ENCODE results near the gene ZNF766. TPM values are rescaled to one million over a fixed set of nuclear protein-coding genes. Genes with fewer than 3 reads are reported as not detected.
A peak's percentile ranks its signal among the peaks of the same experiment; 100 is the strongest.

ZNF766 gene
- total and polyA plus RNA-seq, 2 of the 13 experiments (the other 11 are each of a cell fraction or from before 2014, with no cell fraction given): 5.2 to 10.3 TPM

DNA sequence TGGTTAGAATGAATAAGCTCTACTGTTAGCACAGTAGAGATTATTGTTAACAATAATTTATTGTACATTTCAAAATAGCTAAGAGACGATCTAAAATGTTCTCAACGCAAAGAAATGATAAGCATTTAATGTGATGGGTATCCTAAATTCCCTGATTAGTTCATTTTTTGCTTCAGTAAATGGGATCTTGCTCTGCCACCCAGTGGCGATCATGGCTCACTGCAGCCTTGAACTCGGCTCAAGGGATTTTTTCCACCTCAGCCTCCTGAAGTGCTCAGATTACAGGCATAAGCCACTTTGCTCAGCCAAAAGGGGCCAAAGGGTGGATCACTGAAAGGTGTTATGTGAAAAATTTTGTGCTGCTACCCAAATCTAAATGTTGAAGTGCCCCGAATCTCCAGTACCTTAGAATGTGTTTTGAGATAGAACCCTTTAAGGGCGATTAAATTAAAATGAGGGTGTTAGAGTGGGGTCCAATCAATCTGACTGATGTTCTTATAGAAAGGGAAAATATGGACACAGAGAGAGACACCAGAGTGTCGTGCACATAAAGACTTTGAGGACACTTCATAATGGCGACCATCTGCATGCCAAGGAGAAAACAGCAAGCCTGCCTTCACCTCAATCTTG is 31.5 kb upstream of the ZNF766 start (continued):
- TF ChIP-seq ARID3A (IDR thresholded peaks at IDR 0.05; ENCODE audit: low read depth, low read length): peak; percentile 68; the same call in 1 of the 2 replicates
- no peak for TF ChIP-seq IKZF5 (CRISPR knock-in tag; IDR thresholded peaks at IDR 0.05)
- TF ChIP-seq, protein P1, sequence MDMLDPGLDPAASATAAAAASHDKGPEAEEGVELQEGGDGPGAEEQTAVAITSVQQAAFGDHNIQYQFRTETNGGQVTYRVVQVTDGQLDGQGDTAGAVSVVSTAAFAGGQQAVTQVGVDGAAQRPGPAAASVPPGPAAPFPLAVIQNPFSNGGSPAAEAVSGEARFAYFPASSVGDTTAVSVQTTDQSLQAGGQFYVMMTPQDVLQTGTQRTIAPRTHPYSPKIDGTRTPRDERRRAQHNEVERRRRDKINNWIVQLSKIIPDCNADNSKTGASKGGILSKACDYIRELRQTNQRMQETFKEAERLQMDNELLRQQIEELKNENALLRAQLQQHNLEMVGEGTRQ (IDR thresholded peaks at IDR 0.05; ENCODE audit: low read depth, low read length): no peak
- TF ChIP-seq, protein P1 (CRISPR knock-in tag; IDR thresholded peaks at IDR 0.05; ENCODE audit: borderline replicate concordance): no peak
- 0 out of 2 replicates have a peak, but pooled peaks have one; percentile 20 for TF ChIP-seq SP5 (CRISPR knock-in tag; IDR thresholded peaks at IDR 0.05; ENCODE audit: borderline replicate concordance, low read depth)
- peak; percentile 90 for TF ChIP-seq STAG1 (CRISPR knock-in tag; IDR thresholded peaks at IDR 0.05)

- no peaks in the 10 kb centered on the region for H3K9me3 ChIP-seq (ENCODE audit: low read length)
- POLR2A ChIA-PET: no interaction called here
Observed at GRCh38 chr19:52244021-52244420, 25.4 kb upstream of the ZNF766 start.

More at GRCh38 chr19:52244021-52244420, 25.4 kb upstream of the ZNF766 start:
- intact Hi-C loops (cut with micrococcal nuclease; ENCODE audit: unreplicated experiment) (no loop called here), in situ Hi-C loops (cut with HindIII; ENCODE audit: extremely low pct_ligation_motif_present, low pct_unique_long_range_greater_than_20kb) (no loop called here)
- Histone ChIP-seq H3K9ac (ENCODE audit: insufficient read depth, low read depth, low read length) (no peak overlapping the region), H2AFZ (ENCODE audit: low read length) (no peak overlapping the region), H3K27ac (ENCODE audit: extremely low read length, insufficient read depth, low read length) (no peak overlapping the region), H3K4me1 (ENCODE audit: insufficient read depth, low read length) (no peaks in the 10 kb centered on the region), H3K4me2 (ENCODE audit: low read depth, low read length) (no peak overlapping the region), H3K79me2 (ENCODE audit: insufficient read depth, low read length) (no peaks in the 10 kb centered on the region), H3K36me3 (replicated peaks in 1 of 2; ENCODE audit: control insufficient read depth in 1 of 2, insufficient read depth in 2 of 2, low read length in 2 of 2) (no peaks in the 10 kb centered on the region), H4K20me1 (ENCODE audit: insufficient read depth, low read length) (no peaks in the 10 kb centered on the region), H3K4me3 (replicated peaks in 1 of 3; ENCODE audit: insufficient read depth in 1 of 3, low read depth in 2 of 3, low read length in 3 of 3) (no peak overlapping the region), H3K27me3 (ENCODE audit: control insufficient read depth in 1 of 2, insufficient read depth in 2 of 2, low read length in 2 of 2) (no peaks in the 10 kb centered on the region)
- CTCF ChIA-PET (ENCODE audit: low intra/inter-chr PET ratio, low total read pairs): no interaction called here
- no peak for DNase-seq (ENCODE audit: low spot score)
- no peak for FAIRE-seq
- no peak for ATAC-seq
- no peak for TF ChIP-seq ZNF616 (CRISPR knock-in tag; IDR thresholded peaks at IDR 0.05; ENCODE audit: low read depth)
- no peak for TF ChIP-seq NFE2 (CRISPR knock-in tag; IDR thresholded peaks at IDR 0.05)
- TF ChIP-seq CREB1 (IDR thresholded peaks at IDR 0.05): 0 out of 2 replicates have a peak, but pooled peaks have one; percentile 17
- TF ChIP-seq CREB1 (CRISPR knock-in tag; IDR thresholded peaks at IDR 0.05): no peak
- no peak for TF ChIP-seq THYN1 (CRISPR knock-in tag; IDR thresholded peaks at IDR 0.05; ENCODE audit: borderline replicate concordance, low read depth)
- no peak for TF ChIP-seq ZNF263 (CRISPR knock-in tag; IDR thresholded peaks at IDR 0.05)
- 0 out of 2 replicates have a peak, but pooled peaks have one; percentile 41 for TF ChIP-seq ATF7 (IDR thresholded peaks at IDR 0.05)
- TF ChIP-seq ATF7 (CRISPR knock-in tag; IDR thresholded peaks at IDR 0.05): no peak
- no peak for TF ChIP-seq TOE1 (CRISPR knock-in tag; IDR thresholded peaks at IDR 0.05)
- no TSS peak for BruUV-seq (replicated peaks)
- 27% methylated on average over 12 of the region's 12 CpGs for WGBS (ENCODE audit: low lambda C conversion rate)
